A549 treated with dexamethasone at 1 μM for 4 hours (cell line): Measurements from ENCODE around the gene CD55. TPM values are rescaled to one million over a fixed set of nuclear protein-coding genes. Genes with fewer than 3 reads are reported as not detected.

Experiments used
- total RNA-seq: library from RNA; stranded (reverse); fragments of 200-300 nt; extraction: Qiagen RNA extraction; gene quantifications from 5 replicates; pipeline ENCODE4 v1.2.3, GENCODE V29; 2022

The CD55 gene
- 74.6 to 111 TPM (median 98.0 TPM) in 5 replicates for total RNA-seq

DNA sequence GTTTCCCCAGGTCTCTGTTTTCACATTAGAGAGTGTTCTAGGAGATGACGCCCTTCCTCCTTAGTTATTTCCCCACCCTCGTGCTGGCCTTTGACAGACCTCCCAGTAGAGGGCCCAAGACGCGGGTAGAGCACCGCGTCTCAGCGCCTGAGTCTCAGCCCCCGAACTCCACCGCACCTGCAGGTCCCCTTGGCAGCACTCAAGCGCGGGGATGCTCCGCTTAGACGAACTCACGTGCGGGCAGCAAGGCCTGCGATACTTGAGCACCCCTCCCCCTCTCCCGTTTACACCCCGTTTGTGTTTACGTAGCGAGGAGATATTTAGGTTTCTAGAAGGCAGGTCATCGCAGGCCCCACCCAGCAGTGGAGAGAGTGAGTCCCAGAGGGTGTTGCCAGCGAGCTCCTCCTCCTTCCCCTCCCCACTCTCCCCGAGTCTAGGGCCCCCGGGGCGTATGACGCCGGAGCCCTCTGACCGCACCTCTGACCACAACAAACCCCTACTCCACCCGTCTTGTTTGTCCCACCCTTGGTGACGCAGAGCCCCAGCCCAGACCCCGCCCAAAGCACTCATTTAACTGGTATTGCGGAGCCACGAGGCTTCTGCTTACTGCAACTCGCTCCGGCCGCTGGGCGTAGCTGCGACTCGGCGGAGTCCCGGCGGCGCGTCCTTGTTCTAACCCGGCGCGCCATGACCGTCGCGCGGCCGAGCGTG is at the start of gene CD55:
Gene CD55, plus strand, starts transcription at position 600 of the 711 bp plus-strand sequence. Its CDS starts 88 bp downstream, at position 688.

Other genes with a start within 250 kb of the CD55 start
- gene C4BPB, start 232.8 kb upstream of the CD55 start, total RNA-seq = 0.89 to 2.1 TPM (median 1.3 TPM) in 5 replicates
- 0.58 to 0.91 TPM (median 0.67 TPM) in 5 replicates for gene C4BPA, start 217.4 kb upstream of the CD55 start, total RNA-seq
- 0.04 to 0.06 TPM in 2 of 5 replicates, not detected in the others for gene CR2, start 132.7 kb downstream of the CD55 start, total RNA-seq
- gene CR1, start 174.5 kb downstream of the CD55 start, total RNA-seq = not detected in 5 replicates